K562 (cell line): Measurements from ENCODE around the gene SLC25A10. TPM values are rescaled to one million over a fixed set of nuclear protein-coding genes. Genes with fewer than 3 reads are reported as not detected.

Experiments
- ZNF740 ChIP-seq, 3 experiments: fragments of 200-800 bp in 1 of 3; sonication (Bioruptor generic) in 1 of 3; sonication (generic) in 1 of 3; formaldehyde crosslinking in 1 of 3; IDR thresholded peaks; 2 replicates each; pipeline versions ENCODE4 v1.6.1 to v1.8.0; 2016 to 2022; ENCODE audit warnings: mild to moderate bottlenecking in 2 of 3, missing compliant biosample characterization in 2 of 3, missing genetic modification characterization in 2 of 3, missing genetic modification reagents in 1 of 3
- polyA plus RNA-seq, 8 experiments: library from polyadenylated mRNA; depleted of rRNA in 4 of 8; stranded (reverse) in 5 of 8; unstranded in 3 of 8; fragments of >200 nt; fragmentation: Nextera tagmentation in 2 of 8; fragmentation: Illumina TruSeq in 1 of 8; extraction: Ambion mirVana in 2 of 8; extraction: Trizol in 1 of 8; gene quantifications; 2 replicates each; pipeline versions ENCODE4 v1.2.1 to v1.2.3, GENCODE V29; 2011 to 2014; ENCODE audit warnings: inconsistent platforms in 1 of 8, missing spikeins in 1 of 8
- total RNA-seq, 7 experiments: library from RNA; depleted of rRNA in 6 of 7; stranded (reverse); fragments of >200 nt in 6 of 7; fragmentation: Illumina TruSeq in 2 of 7; extraction: Trizol in 2 of 7; gene quantifications; 2 replicates each; pipeline versions ENCODE4 v1.2.1 to v1.2.3, GENCODE V29; 2011 to 2021; ENCODE audit warnings: low replicate concordance in 1 of 7
- TF ChIP-seq, protein P1 (sequence below): fragments of 200-600 bp; sonication (generic); IDR thresholded peaks from one replicate; pipeline ENCODE4 v1.6.1; 2012; ENCODE audit warnings: mild to moderate bottlenecking, low read depth, low read length, inconsistent platforms

SLC25A10 gene
- total and polyA plus RNA-seq, 9 of the 15 experiments (the other 6 are each of a cell fraction or from before 2014, with no cell fraction given): 0.10 to 85.6 (median 34.3) TPM

GRCh38 chr17:81727324-81728031 lies 15.4 kb downstream of the SLC25A10 start (continued):
- TF ChIP-seq, protein P1, sequence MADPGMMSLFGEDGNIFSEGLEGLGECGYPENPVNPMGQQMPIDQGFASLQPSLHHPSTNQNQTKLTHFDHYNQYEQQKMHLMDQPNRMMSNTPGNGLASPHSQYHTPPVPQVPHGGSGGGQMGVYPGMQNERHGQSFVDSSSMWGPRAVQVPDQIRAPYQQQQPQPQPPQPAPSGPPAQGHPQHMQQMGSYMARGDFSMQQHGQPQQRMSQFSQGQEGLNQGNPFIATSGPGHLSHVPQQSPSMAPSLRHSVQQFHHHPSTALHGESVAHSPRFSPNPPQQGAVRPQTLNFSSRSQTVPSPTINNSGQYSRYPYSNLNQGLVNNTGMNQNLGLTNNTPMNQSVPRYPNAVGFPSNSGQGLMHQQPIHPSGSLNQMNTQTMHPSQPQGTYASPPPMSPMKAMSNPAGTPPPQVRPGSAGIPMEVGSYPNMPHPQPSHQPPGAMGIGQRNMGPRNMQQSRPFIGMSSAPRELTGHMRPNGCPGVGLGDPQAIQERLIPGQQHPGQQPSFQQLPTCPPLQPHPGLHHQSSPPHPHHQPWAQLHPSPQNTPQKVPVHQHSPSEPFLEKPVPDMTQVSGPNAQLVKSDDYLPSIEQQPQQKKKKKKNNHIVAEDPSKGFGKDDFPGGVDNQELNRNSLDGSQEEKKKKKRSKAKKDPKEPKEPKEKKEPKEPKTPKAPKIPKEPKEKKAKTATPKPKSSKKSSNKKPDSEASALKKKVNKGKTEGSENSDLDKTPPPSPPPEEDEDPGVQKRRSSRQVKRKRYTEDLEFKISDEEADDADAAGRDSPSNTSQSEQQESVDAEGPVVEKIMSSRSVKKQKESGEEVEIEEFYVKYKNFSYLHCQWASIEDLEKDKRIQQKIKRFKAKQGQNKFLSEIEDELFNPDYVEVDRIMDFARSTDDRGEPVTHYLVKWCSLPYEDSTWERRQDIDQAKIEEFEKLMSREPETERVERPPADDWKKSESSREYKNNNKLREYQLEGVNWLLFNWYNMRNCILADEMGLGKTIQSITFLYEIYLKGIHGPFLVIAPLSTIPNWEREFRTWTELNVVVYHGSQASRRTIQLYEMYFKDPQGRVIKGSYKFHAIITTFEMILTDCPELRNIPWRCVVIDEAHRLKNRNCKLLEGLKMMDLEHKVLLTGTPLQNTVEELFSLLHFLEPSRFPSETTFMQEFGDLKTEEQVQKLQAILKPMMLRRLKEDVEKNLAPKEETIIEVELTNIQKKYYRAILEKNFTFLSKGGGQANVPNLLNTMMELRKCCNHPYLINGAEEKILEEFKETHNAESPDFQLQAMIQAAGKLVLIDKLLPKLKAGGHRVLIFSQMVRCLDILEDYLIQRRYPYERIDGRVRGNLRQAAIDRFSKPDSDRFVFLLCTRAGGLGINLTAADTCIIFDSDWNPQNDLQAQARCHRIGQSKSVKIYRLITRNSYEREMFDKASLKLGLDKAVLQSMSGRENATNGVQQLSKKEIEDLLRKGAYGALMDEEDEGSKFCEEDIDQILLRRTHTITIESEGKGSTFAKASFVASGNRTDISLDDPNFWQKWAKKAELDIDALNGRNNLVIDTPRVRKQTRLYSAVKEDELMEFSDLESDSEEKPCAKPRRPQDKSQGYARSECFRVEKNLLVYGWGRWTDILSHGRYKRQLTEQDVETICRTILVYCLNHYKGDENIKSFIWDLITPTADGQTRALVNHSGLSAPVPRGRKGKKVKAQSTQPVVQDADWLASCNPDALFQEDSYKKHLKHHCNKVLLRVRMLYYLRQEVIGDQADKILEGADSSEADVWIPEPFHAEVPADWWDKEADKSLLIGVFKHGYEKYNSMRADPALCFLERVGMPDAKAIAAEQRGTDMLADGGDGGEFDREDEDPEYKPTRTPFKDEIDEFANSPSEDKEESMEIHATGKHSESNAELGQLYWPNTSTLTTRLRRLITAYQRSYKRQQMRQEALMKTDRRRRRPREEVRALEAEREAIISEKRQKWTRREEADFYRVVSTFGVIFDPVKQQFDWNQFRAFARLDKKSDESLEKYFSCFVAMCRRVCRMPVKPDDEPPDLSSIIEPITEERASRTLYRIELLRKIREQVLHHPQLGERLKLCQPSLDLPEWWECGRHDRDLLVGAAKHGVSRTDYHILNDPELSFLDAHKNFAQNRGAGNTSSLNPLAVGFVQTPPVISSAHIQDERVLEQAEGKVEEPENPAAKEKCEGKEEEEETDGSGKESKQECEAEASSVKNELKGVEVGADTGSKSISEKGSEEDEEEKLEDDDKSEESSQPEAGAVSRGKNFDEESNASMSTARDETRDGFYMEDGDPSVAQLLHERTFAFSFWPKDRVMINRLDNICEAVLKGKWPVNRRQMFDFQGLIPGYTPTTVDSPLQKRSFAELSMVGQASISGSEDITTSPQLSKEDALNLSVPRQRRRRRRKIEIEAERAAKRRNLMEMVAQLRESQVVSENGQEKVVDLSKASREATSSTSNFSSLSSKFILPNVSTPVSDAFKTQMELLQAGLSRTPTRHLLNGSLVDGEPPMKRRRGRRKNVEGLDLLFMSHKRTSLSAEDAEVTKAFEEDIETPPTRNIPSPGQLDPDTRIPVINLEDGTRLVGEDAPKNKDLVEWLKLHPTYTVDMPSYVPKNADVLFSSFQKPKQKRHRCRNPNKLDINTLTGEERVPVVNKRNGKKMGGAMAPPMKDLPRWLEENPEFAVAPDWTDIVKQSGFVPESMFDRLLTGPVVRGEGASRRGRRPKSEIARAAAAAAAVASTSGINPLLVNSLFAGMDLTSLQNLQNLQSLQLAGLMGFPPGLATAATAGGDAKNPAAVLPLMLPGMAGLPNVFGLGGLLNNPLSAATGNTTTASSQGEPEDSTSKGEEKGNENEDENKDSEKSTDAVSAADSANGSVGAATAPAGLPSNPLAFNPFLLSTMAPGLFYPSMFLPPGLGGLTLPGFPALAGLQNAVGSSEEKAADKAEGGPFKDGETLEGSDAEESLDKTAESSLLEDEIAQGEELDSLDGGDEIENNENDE: no peak
- TF ChIP-seq ZNF740 (CRISPR knock-in tag; IDR thresholded peaks at IDR 0.05): no peak
- TF ChIP-seq ZNF740 (tag; IDR thresholded peaks at IDR 0.05): no peak
- TF ChIP-seq, all 486 proteins: peak for 2
